T-helper 2 cell treated with Interferon-gamma antibody and Interleukin-4, amounts not matched to agents 100 ng/mL and 5 ng/mL, for 36 hours (primary cell): Measurements from ENCODE around the gene C1QTNF9. TPM values are rescaled to one million over a fixed set of nuclear protein-coding genes. Genes with fewer than 3 reads are reported as not detected.
"Not testable (repeated sequence)": the region's sequence is repeated elsewhere in the genome, so short reads cannot be mapped to it uniquely, and the experiment has no call there.

Source experiments
- intact Hi-C: fragments of 100-400 bp; cut with micrococcal nuclease; formaldehyde crosslinking; loops from one replicate; pipeline ENCODE4 v1.15.1; 2023
- total RNA-seq: library from RNA; stranded (reverse); gene quantifications from 2 replicates; pipeline ENCODE4 v1.2.3, GENCODE V29; 2022

The C1QTNF9 gene
- total RNA-seq, 1 donor from 2014 or later, result not detected

DNA sequence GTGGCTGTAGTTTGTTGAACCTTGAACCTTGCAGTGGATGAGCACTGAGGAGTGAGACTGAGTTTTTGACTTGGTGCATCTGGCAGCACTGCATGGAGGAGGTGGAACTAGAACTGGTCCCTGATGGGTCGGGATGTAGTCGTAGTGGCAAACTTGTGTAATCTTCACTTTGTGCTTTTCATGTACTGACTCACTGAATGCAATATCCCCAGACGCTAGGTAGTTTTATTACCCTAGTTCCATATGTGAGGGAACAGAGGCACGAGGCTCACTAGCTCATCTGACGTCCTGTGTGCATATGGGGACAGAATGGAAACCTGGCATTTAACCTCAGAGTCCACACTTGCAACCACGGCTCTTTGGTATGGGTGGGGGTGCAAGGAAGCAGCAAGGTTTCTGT, 10.3 kb downstream of the C1QTNF9 start:
- intact Hi-C loops, result not testable (repeated sequence)

DNA sequence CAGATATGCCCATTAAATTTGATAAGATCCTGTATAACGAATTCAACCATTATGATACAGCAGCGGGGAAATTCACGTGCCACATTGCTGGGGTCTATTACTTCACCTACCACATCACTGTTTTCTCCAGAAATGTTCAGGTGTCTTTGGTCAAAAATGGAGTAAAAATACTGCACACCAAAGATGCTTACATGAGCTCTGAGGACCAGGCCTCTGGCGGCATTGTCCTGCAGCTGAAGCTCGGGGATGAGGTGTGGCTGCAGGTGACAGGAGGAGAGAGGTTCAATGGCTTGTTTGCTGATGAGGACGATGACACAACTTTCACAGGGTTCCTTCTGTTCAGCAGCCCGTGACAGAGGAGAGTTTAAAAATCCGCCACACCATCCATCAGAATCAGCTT, 12.0 kb downstream of the C1QTNF9 start:
- intact Hi-C loops, result not testable (repeated sequence)

DNA sequence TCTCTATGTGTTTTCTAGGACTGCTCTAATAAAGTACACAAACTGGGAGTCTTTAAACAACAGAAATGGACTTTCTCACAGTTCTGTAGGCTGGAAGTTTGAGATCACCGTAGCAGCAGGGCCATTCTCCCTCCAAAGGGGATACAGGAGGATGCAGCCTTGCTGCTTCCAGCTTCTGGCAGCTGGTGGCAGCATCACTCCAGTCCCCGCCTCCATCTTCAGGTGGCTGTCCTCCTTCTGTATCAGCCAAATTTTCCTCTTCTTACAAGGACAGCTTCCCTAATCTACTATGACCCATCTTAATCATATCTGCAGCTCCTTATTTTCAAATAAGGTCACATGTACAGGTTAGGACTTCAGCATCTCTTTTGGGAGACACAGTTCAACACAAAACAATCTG, 13.1 kb downstream of the C1QTNF9 start:
- intact Hi-C loops, result not testable (repeated sequence)

DNA sequence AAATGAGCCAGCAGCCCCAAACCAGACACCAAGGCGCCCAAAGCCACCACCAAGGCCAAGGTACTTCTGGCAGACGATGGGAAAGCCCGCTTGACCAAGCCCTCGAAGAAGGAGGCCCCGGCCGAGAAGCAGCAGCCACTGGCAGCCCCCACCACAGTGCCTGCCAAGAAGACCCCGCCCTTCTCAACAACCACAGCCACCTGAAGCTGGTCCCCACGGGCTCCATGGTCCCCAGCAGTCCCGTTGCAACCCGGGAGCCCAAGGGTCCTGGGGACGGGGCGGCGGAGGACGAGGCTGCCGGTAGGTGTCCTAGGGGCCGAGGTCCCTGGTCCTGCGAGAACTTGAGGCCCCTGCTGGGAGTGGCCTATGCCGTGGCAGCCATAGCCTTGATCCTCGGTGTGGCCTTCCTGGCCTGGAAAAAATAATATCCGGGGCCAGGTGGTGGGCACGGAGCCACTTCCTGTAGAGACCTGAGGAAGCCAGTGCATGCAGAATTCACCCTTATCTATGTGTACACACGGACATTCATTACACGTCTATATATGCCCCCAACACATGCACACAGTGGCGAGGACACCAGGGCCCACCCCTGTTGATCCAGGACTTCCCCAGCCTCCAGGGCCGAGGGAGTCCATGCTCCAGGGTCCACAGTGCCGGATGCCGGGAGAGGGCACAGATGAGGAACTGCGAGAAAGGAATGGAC, 13.8 kb downstream of the C1QTNF9 start:
- intact Hi-C loops, result no loop called here

DNA sequence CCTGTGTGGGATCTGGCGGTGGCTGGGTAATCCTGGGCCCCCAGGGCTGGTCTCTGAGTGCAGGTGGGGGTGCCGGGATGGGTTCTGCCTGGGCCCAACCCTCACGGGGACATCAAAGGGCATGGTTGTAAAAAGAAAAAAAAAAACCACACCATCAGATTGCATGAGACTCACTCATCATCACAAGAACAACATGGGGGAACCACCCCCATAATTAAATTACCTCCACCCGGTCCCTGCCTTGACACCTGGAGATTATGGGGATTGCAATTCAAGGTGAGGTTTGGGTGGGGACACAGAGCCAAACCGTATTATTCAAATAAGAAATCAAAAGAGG, 14.3 kb downstream of the C1QTNF9 start:
- intact Hi-C loops, result no loop called here

DNA sequence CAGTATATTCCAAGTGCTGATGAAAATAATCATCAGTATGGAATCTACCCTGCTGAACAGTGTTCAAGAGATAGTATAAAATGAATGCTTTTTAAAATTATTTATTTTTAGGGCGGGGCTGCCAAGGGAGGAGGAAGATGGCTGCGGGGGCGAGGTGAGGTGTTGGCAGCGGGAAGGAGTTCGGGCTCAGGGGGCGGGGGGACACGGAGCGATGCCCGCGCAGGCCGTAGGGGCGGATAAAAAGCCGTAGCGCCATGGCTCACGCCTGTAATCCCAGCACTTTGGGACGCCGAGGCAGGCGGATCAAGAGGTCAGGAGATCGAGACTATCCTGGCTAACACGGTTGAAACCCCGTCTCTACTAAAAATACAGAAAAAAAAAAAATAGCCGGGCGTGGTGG, 18.2 kb downstream of the C1QTNF9 start:
- intact Hi-C loops, result not testable (repeated sequence)

DNA sequence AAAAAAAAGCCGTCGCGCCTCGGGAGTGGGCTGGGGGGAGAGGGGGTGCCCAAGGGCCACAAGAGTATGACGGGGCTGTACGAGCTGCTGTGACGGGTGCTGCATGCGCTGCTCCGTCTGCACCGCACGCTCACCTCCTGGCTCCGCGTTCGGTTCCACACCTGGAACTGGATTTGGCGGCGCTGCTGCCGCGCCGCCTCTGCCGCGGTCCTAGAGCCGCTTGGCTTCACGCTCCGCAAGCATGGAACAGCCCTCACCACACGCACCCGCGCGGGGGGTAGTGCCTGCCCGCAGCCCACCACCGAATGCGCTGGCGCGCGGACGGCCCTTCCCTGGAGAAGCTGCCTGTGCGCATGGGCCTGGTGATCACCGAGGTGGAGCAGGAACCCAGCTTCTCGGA, 18.8 kb downstream of the C1QTNF9 start:
- intact Hi-C loops, result no loop called here

DNA sequence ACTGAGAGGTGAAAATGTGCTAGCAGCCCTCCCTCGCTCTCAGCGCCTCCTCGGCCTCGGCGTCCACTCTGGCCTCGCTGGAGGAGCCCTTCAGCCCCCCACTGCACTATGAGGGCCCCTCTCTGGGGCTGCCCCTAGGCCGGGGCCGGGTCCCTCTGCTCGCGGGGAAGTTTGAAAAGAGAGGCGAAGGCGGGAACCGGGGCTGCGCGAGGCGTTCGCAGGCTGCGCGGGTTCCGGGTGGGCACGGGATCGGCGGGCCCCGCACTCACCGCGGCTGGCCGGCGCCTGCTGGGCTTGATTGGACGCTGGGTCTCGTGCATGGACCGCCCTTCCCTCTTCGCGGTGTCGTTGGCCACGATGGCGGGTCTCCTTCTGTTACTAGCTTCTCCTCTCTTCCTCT, 29.3 kb downstream of the C1QTNF9 start:
- intact Hi-C loops, result no loop called here

DNA sequence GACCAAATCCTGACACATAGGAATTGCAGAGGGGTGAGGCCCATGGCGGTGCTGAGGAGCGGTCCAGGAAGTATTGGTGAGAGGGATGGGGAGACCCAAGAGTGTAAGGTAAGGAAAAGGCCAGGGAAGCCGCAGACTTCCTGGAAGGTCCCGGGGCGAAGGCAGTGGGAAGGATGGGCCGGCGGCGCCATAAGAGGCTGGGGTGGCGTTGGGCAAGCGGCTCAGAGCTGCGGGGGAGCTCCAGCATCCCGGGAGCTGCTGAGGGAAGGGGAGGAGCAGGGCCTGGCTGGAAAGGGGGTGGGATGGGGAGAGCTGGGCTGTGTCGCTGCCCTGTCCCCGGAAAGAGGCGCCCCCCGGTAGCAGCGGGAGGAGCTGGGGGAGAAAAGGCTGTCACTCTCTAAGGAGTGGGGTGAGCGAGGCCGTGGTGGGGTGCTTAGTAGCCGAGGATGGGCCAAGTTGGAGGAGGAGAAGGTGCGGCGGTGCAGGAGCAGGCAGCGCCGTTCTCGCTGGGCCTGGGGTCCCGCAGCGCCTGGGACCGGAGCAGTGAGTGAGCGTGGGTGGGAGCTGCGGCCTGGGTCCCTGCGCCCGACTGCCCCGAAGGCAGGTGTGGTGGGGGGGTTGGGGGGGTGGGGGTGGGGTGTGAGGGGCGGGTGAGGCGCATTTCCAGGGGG, 30.7 kb downstream of the C1QTNF9 start:
- intact Hi-C loops, result no loop called here

DNA sequence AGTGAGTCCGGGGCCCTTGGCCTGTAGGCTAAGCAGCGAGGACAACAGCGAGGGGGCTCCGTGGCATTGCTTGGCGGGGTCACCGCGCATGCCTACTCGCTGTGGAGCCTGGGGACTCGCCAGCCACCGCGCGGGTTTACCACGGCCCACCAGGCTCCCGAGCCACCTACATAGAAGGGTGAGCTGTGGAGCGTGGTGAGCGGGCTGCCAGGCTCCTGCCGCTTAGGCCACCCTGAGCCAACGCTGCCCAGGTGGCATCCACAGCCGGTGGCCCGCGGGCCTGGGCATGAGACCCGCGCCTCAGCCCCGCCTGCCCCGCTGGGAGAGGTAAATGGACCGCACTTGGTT, 31.2 kb downstream of the C1QTNF9 start:
- intact Hi-C loops, result no loop called here

DNA sequence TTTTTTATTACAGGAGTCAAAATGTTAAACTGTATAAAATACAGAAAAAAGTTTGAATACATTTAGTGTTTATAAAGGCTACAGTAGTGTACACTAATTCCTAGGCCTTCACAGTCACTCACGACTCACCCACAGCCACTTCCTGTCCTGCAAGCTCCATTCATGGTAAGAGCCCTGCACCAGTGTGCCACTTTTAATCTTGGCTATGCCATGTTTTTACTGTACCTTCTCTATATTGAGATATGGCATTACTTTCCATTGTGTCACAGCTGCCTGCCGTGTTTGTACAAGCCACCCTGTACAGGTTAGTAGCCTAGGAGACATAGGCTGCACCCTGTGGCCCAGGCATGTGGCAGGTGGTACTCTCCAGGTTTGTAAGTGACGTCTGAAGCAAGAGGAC, 32.1 kb downstream of the C1QTNF9 start:
- intact Hi-C loops, result no loop called here

DNA sequence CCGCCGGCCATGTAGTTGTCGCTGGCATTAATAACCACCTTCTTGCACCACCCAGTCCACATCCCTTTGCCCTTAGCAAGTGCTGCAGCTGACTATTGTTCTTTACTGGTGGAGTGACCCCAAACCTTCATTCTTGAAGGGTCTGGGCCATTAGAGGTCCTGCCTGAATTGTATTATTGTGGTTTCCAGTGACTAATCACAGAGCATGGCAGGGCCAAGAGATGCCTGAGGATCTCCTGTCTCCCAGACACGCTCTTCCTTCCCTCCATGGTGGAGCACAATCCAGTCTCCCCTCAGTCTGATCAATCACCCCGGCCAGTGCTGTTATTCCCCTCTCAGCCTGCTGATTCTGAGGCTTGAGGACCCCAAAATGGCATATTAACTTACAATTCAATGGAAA, 39.0 kb downstream of the C1QTNF9 start:
- intact Hi-C loops, result no loop called here

DNA sequence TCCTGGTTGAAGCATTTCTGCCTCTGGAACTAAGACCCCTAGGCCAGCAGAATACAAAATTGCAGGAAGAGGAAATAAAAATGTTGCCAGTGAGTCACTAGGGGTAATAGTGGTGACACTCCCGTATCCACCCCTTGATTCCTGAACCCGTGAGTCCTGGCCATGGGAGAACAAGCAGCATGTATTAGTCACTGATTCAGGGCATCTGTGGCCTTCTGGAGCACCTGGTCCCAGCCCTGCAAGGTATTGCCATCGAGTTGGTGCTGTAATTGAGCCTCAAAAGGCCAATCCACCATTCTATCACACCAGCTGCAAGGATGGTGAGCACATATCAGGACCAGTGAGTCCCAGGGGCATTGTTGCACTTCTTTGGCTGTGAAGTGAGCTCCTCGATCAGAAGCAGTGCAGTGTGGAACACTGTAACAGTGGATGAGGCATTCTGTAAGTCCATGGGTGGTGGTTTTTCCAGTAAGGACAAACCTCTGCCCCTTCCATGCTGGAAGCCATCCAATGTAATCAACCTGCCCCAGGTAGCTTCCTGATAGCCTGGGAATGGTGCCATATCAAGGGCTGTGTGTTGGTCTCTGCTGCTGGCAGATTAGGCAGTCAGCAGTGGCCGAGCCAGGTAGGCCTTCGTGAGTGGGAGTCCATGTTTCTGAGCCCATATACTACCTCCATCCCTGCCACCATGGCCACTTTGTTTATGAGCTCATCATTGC, 39.6 kb downstream of the C1QTNF9 start:
- intact Hi-C loops, result no loop called here

DNA sequence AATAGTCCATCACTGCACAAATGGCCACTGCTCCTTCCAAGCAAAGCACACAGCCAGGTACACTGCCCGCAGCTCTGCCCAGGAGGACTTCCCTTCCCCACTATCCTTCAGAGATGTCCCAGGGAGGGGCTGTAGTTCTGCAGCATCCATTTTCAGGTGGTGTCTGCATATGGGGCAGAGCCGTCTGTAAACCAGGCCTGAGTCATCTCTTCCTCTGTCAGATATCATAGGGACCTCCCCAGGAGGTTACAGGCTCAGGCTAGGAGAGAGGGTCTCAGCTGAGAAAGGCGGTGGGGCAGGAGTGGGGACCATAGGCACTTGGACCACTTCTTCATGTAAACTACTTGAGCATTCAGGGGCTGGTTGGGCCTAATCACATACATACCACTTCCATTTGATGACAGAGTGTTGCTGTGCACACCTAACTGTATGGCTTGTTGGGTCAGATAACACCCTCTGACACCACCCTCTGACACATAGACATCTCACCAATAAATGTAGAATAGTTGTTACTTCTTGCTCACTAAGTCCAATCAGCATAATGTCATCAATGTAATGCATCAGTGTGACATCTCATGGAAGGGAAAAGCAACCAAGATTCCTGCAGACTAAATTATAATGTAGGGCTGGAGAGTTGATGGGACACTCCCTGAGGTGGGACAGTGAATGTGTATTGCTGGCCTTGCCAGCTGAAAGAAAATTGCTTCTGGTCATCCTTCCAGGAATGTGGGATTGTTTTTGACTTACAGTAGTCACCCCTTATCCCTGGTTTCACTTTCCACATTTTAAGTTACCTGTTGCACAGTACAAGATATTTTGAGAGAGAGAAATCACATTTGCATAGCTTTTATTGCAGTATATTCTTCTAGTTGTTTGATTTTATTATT, 40.6 kb downstream of the C1QTNF9 start:
- intact Hi-C loops, result not testable (repeated sequence)

DNA sequence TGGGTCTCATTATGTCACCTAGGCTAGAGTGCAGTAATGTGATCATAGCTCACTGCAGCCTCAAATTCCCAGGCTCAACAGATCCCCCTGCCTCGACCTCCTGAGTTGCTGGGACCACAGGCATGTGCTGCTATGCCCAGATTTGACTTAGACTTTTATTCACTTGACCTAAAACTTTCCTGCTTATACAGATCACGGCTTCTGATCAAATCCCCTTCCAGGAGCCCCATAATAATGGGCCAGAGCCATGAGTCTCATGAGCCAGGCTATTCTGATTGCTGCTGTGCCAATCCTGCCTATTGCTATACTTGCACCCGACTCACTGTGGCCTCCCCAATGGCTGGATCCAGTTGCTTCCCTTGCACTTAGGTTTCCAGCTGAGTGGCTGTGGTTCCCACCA, 42.0 kb downstream of the C1QTNF9 start:
- intact Hi-C loops, result no loop called here

DNA sequence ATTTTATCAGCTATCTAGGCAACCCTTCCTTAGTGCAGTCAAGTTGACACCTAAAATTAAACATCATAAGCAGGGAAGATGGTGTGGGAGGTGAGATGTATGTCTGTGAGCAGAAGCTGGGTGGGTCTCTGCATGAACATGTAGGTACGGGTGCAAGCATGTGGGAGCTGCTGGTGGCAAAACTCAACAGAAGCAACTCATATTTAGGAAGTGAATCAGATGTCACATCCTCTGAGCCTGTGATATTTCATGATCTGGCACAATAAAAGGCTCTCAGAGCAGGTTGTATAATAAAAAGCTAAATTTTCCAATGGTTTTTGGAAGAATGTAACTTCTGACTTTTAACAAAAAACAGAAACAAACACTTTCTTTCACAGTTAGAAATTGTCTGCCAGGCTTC, 44.4 kb downstream of the C1QTNF9 start:
- intact Hi-C loops, result no loop called here

DNA sequence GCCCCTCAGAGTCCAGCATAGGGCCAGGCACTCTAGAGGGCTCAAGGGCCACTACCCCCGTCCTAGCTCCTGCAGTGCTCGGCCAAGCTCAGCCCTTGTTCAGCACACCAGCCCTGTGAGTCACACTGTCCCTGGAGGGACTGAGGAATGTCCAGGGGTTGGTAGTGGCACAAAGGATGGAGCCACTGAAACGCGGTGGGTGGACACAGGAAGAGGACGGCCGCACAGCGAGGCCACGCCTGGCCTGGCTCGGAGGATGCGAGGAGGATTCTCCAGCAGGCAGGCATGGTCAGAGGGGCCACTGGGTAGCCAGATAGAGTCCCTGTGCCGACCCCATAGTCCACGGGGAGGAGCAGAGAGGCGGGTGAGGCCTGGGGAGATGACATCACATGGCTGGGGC, 45.7 kb downstream of the C1QTNF9 start:
- intact Hi-C loops, result no loop called here

DNA sequence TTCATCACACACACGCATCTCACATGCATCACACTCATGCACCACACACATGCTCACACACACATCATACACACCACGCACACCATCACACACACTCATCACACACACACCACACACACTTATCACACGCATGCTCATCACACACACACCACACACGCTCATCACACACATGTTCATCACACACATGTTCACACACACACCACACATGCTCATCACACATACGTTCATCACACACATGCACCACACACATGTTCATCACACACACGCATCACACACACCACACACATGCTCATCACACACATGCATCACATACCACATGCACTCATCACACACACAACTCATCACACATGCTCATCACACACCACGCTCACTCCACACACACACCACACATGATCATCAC, 46.9 kb downstream of the C1QTNF9 start:
- intact Hi-C loops, result no loop called here

DNA sequence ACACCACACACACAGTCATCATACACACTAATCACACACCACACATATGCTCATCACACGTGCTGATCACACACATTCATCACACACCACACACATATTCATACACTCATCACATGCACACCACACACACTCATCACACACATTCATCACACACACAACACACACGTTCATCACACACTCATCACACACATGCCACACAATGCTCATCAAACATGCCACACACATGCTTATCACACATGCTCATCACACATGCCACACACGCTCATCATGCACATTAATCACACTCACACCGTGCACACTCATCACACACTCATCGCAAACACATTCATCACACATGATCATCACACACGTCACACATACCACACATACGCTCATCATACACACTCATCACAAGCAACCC, 47.5 kb downstream of the C1QTNF9 start:
- intact Hi-C loops, result no loop called here

DNA sequence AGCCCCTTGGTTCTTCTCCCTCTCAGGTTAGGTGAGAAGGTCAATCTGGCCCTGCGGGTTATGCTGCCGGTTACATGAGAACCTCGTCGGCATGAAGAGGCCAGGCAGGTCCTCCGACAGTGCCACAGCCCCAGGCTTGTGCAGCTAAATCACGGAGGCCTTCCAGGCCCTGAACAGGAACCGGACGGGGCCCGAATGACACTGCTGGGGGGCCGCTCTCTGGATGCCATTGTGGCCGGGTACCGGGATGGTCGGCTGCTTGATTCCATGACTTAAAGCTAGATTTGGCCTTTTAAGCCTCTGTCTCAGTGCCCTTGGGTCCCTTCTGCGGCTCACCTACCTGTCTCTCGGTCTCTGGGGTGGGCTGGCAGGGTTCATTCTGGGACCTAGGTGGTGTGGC, 48.4 kb downstream of the C1QTNF9 start:
- intact Hi-C loops, result no loop called here

DNA sequence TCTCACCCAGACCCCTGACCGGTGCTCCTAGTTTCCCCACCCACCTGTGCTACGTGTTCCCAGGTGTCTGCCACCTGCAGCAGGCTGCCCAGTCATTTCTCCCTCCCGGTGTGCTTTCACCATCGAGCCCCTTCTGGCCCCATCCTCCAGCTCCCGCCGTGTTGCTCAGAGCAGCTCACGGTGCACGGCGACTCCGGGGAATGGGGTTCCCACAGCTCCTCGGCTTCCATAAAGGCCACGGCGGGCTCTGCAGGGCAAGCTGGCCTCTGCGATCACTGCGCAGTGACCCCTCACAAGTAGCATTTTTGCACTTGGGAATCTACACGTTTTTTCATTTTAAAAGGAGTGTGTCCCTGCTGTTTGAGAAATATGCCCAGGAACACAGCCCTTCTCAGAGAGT, 49.5 kb downstream of the C1QTNF9 start:
- intact Hi-C loops, result not testable (repeated sequence)

DNA sequence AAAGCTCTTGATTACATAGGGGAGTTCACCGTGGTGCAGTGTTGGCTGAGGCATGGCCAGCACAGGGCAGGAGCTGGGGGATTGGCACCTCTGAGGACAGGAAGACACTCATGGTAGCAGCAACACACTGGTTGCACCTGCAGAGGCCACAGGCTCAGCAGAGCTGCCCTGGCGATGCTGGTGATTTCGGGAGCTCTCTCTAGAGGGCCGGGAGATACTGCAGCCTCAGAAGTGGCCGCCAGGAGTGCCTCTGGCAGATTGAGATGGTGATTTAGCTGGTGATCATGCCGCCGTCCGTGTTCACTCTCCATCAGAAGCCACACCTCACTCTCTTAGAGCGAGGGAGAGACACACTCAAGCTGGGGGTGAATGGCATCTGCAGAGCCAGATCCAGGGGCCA, 49.9 kb downstream of the C1QTNF9 start:
- intact Hi-C loops, result not testable (repeated sequence)
